Renal cortical epithelial cell (primary cell): Measurements from ENCODE around the gene BAHCC1. TPM values are rescaled to one million over a fixed set of nuclear protein-coding genes. Genes with fewer than 3 reads are reported as not detected.

ENCODE experiments used
- DNase-seq: peaks from one replicate; pipeline ENCODE4 v3.0.0-alpha.2; 2011; ENCODE audit warnings: low read depth
- total RNA-seq: library from RNA; depleted of rRNA; stranded (reverse); fragments of >200 nt; gene quantifications from 2 replicates; pipeline ENCODE4 v1.2.3, GENCODE V29; 2014

BAHCC1 gene
- total RNA-seq, 1 donor from 2014 or later = 13.2 TPM

DNA sequence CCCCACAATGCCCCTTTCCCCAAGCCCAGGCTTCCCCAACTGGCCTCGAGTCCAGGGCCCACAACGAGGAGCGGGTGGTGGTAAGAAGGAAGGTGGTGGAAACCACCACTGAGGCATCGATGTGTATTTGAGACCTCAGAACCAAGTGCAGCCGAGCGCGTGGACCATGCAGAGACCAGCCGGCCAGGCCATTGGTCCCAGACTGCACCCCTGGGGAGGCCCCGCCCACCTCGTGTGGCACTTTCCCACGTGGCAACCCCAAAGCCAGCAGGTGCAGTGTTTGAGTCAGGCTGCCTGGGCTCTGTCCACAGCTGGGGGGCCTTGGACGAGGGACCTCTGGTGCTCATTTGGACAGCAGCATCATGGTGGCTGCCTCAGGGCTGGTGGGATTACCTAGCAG, 28.1 kb upstream of the BAHCC1 start:
- DNase-seq = no peak

DNA sequence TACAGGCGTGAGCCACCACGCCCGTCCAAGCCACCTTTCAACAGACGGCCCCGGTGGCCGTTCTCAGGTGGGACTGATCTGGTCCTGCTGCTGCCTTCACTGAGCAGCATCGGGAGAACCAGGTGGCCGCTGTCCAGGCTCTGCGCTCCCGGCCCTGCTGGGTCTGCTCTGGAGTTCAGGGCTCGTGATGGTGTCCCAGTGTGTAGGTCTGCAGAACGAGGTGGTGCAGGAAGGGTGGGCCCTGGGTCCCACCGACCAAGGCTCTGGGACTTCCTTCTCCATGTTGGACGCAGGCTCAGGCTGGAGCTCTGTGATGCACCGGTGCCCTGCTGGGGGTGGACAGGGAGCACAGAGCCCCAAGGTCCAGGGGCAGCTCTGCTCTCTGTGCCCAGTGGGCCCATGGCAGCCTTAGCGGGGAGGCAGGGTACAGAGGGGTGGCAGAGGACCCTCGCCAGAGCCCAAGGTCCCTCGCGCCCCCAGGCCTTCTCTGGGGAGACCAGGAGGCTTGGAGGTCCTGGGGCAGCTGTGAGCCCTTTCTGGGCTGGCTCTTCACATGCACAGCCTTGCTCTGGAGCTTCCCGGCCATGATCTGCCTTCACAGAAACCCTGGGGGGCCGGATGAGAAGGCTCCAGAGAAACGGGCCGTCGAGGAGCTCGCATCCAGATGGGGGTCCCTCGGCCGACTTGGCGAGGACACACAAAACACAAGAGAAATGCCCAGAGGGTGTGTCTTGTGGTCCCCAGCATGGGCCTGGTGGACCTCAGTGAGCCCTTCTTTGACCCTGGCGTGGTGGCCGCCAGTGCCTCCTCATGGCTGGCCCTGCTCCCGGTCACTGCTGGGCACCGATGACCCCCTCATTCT, 26.9 kb upstream of the BAHCC1 start:
- DNase-seq = no peak

DNA sequence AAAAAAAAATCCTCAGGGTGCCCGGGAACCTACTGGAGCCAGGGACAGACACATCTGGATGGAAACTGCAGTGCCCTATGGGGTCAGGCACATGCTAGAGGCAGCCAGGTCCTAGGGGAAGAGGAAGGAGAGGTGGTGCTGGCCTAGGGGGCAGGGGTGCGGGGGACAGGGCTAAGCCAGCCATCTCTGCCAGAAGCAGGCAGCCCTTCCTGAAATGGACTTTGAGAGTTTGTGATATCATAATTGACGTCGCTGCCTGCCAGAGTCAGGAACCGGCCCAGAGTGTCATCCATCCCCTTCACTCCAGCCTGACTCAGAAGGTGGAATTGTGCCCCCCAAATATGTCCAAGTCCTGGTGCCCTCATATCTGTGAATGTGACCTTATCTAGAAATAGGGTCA, 25.0 kb upstream of the BAHCC1 start:
- DNase-seq = no peak

- DNase-seq = no peak
These were observed 23.1 kb upstream of the BAHCC1 start for GRCh38 chr17:81371910-81372760.

DNA sequence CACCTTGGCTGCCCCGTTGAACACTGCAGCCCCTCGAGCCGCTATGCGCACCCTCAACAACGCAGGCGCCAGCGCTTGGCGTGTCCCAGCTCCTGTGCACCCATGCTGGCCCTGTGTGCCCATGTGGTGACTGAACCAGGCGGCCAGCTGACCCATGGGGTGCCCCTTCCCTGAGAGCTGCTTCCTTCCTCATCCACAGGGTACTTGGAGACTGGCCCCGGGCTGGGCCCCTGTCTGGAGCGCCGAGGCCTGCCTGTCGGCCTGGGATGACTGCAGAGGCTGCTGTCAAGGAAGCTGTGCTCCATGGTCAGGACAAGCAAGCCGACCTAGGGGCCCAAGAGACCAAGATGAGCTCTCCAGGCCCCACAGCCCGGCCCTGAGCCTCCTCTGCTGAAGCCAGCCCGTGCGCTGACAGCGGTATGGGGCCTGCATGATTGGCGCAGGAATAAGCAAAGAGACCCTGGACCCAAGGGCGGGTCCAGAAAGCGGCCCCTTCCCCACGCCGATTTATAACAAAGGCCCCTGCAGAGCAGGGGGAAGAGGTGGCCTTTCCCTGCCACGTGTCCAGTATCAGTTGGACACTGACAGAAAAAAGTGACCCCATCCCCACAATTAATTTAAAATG, 21.6 kb upstream of the BAHCC1 start:
- no peak for DNase-seq

- no peak for DNase-seq
These were observed 20.4 kb upstream of the BAHCC1 start for GRCh38 chr17:81374890-81375289.

DNA sequence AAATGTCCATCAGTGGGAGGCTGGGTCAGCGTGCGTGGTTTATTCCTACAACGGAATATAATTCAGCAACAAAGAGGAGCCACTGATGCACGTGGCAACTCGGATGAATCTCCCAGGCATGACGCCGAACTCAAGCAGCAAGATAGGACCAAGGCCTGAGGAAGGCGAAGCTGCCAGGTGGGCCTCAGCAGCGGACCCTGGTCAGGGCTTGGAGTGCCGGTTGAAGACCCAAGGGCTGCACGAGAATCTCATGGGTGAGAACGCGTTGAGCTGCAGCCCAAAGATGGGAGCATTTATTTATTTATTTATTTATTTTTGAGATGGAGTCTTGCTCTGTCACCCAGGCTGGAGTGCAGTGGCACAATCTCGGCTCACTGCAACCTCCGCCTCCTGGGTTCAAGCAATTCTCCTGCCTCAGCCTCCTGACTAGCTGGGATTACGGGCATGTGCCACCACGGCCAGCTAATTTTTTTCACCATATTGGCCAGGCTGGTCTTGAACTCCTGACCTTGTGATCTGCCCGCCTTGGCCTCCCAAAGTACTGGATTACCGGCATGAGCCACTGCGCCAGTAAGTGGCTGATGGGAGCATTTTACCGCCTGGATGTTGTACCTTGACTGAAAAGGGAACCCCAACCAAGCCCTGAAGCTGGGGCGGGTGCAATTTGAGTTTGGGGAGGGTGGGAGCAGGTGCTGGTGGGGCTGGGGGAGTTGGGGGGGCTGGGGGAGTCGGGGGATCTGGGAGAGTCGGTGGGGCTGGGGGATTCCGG, 18.1 kb upstream of the BAHCC1 start:
- DNase-seq = no peak

GRCh38 chr17:81378941-81379511, 16.2 kb upstream of the BAHCC1 start:
- no peak for DNase-seq

GRCh38 chr17:81379523-81379942, 15.7 kb upstream of the BAHCC1 start:
- no peak for DNase-seq

DNA sequence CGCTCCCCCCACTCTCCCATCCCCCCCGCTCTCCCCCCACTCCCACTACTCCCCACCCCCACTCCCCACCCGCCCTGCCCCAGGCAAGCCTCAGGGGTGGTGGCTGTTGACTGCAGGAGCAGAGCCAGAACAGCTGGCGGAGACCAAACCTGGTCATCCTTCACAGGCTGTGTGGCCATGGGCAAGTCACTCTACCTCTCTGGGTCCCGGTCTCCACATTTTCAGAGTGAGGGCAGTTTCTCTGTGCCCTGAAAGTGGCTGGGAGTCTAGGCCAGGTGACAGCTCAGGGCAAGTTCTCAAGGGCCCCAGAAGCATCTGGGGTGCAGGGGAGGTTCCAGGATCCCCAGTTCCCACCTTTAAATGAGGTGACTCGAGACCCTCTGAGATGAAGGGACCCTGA, 15.1 kb upstream of the BAHCC1 start:
- no peak for DNase-seq

DNA sequence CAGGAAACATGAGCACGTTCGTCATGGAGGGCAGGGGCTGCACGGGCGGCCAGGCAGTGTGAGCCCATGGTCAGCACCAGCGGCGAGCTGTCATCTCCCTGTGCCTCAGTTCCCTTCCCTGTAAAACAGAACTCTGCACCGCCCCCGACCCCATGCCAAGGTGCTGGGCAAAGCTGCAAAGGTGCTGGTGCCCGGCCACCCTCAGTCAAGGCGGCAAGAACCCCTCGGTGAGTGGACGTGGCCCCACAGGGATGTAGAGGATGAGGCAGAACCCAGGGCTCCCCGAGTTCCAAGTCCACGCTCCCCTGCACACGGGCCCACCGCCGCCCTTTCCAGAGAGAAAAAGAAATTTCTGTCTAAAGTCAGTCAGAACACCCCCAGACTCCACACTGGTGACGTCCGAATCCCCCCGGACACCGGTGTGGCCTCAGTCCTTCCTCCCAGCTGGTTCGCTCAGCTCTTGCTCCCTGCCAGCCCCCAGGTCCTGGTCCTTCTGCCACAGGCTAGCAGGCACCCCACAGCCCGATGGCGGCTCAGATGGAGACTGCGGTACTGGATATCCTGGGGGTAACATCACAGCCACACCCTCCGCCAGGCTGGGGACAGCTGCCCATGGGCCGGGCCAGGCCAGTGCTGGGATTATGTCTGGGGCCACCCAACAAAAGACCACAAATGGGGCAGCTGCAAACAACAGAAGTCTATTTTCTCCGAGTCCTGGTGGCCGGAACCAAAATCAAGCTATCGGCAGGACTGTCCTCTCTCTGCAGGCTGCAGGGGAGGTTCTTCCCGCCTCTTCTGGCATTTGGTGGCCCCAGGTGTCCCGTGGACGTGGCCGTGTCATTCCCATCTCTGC, 14.4 kb upstream of the BAHCC1 start:
- DNase-seq = no peak

- no peak for DNase-seq
These were observed 13.4 kb upstream of the BAHCC1 start for GRCh38 chr17:81381632-81382577.

- no peak for DNase-seq
These were observed 12.4 kb upstream of the BAHCC1 start for GRCh38 chr17:81382851-81383250.

DNA sequence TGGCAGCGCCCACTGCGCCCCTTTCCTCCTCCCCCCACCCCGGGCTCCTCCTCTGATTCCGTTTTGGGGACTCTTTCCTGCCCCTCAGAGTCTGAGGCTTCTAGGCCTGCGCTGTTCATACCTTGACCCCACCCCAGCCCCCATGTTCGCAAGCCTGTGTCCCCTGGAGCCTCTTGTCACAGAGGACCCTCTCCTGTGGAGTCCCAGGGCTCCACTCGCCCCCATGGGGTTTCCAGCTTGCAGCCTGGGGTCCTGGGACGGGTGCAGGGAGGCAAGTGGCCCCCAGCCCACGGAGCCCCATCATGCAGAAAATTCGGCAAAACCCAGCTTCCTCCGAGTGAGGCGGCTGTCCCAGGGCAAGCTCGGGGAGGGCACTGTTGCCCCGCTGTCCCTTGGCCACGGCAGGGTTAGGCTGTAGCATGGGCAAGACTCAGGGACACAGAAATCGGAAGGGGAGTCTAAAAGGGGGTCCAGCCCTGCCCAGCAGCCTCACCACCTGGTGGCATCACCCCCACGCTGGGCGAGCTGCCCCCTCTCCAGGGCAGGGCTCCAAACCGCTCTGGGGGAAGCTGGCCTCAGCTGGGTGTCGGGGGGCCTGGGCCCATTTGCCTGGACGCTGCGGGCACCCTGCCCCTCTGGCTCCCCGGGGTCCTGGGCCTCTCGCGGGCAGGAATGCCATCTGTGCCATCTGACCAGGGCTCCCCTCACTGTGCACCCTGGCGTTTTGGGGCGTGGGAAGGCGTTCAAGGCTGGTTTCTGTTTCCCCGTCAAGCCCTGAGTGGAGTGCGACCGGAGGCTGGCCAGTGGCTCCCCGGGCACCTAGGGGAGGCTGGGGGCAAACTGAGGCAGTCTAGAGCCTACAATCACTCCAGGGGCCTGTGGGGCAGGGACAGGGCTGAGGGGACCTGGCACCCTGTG, 11.5 kb upstream of the BAHCC1 start:
- DNase-seq = no peak

GRCh38 chr17:81384929-81385319, 10.3 kb upstream of the BAHCC1 start:
- no peak for DNase-seq

DNA sequence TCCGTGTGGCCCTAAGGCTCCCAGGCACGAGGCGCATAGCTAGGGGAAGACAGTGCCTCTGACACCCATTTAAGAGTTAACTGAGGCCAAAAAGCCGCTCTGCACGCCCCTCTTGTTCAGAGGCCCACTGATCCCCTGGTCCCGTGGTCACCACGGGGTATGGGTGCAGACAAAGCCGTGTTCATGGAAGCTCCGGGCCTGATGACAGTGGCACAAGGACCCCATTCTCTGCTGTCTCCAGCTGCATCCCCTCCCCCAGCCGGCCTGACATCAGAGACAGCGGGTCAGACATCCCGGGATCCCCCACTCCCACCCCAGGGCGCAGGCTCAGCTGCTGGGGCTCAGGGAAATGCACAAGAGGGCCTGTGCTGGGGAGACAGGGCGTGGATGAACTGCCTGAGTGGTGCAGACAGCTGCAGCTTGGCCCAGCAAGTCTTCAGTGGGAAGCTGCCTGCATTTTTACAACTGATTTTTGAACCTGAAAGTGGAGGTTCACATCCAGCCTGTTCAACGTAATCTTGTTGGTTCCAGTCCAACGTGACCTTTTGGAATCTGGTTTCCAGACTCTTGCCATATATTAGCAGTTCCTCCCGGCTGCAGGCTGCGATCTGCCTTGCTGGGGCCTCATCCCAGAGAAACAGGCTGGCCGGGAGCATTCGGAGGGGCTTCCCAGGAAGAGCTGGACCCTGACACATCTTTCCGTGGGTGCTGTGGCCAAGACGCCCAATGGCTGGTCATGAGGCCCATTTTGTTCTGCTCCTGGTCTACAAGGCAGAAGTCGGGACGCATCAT, 9.7 kb upstream of the BAHCC1 start:
- no peak for DNase-seq

GRCh38 chr17:81386141-81386645, 9.1 kb upstream of the BAHCC1 start:
- DNase-seq = no peak
